ENCODE results near the gene PMS1.
"Not testable (repeated sequence)": the region's sequence is repeated elsewhere in the genome, so short reads cannot be mapped to it uniquely, and the experiment has no call there.

Gene PMS1

GRCh38 chr2:189830510-189830909 lies 46.3 kb downstream of the PMS1 start:
- H3K4me3 ChIP-seq (ENCODE audit: control insufficient read depth in 1 of 7, extremely low read depth in 1 of 7, insufficient read depth in 4 of 7, low read depth in 2 of 7, low read length in 6 of 7) = no peak overlapping the region
- 100% methylated on average over 1 of the region's 1 CpG for WGBS (ENCODE audit: insufficient coverage)
- H3K9me3 ChIP-seq (ENCODE audit: control extremely low read depth in 1 of 5, control insufficient read depth in 4 of 5, insufficient read depth in 2 of 5, low read depth in 1 of 5, low read length in 4 of 5) = no peaks in the 10 kb centered on the region
- H3K27ac ChIP-seq (ENCODE audit: insufficient read depth in 1 of 2, low read depth in 1 of 2, low read length in 2 of 2, poor library complexity in 1 of 2, severe bottlenecking in 2 of 2) = no peak overlapping the region
- no peaks in the 10 kb centered on the region for H3K27me3 ChIP-seq (replicated peaks in 2 of 5; ENCODE audit: control insufficient read depth in 4 of 5, insufficient read depth in 5 of 5, low read length in 4 of 5)
- no peaks in the 10 kb centered on the region for H3K4me1 ChIP-seq (ENCODE audit: control extremely low read depth in 1 of 4, control insufficient read depth in 4 of 4, insufficient read depth in 4 of 4, low read length in 3 of 4)
- ChIA-PET CTCF (no interaction called here), POLR2A (no interaction called here)
- no peak for DNase-seq
- H3K36me3 ChIP-seq (ENCODE audit: control insufficient read depth in 4 of 4, insufficient read depth in 4 of 4, low read length in 3 of 4) = peaks cover 2 to 9% (median 5%) of the 10 kb centered on the region in 4 experiments

GRCh38 chr2:189834059-189834458 lies 49.8 kb downstream of the PMS1 start:
- ChIA-PET CTCF (no interaction called here), POLR2A (no interaction called here)
- WGBS (ENCODE audit: insufficient coverage) = 95% methylated on average over 2 of the region's 3 CpGs
- Histone ChIP-seq H3K36me3 (ENCODE audit: control insufficient read depth in 4 of 4, insufficient read depth in 4 of 4, low read length in 3 of 4) (peaks cover 0 to 7% (median 4%) of the 10 kb centered on the region in 4 experiments), H3K27me3 (replicated peaks in 2 of 5; ENCODE audit: control insufficient read depth in 4 of 5, insufficient read depth in 5 of 5, low read length in 4 of 5) (no peaks in the 10 kb centered on the region), H3K9me3 (ENCODE audit: control extremely low read depth in 1 of 5, control insufficient read depth in 4 of 5, insufficient read depth in 2 of 5, low read depth in 1 of 5, low read length in 4 of 5) (no peaks in the 10 kb centered on the region), H3K27ac (ENCODE audit: insufficient read depth in 1 of 2, low read depth in 1 of 2, low read length in 2 of 2, poor library complexity in 1 of 2, severe bottlenecking in 2 of 2) (no peak overlapping the region), H3K4me3 (ENCODE audit: control insufficient read depth in 1 of 7, extremely low read depth in 1 of 7, insufficient read depth in 4 of 7, low read depth in 2 of 7, low read length in 6 of 7) (no peak overlapping the region), H3K4me1 (ENCODE audit: control extremely low read depth in 1 of 4, control insufficient read depth in 4 of 4, insufficient read depth in 4 of 4, low read length in 3 of 4) (no peaks in the 10 kb centered on the region)
- DNase-seq = no peak

- CTCF ChIA-PET; H3K36me3 ChIP-seq (ENCODE audit: control insufficient read depth in 4 of 4, insufficient read depth in 4 of 4, low read length in 3 of 4); POLR2A ChIA-PET; H3K9me3 ChIP-seq (ENCODE audit: control extremely low read depth in 1 of 5, control insufficient read depth in 4 of 5, insufficient read depth in 2 of 5, low read depth in 1 of 5, low read length in 4 of 5); H3K27ac ChIP-seq (ENCODE audit: insufficient read depth in 1 of 2, low read depth in 1 of 2, low read length in 2 of 2, poor library complexity in 1 of 2, severe bottlenecking in 2 of 2); H3K27me3 ChIP-seq (replicated peaks in 2 of 5; ENCODE audit: control insufficient read depth in 4 of 5, insufficient read depth in 5 of 5, low read length in 4 of 5); H3K4me1 ChIP-seq (ENCODE audit: control extremely low read depth in 1 of 4, control insufficient read depth in 4 of 4, insufficient read depth in 4 of 4, low read length in 3 of 4); H3K4me3 ChIP-seq (ENCODE audit: control insufficient read depth in 1 of 7, extremely low read depth in 1 of 7, insufficient read depth in 4 of 7, low read depth in 2 of 7, low read length in 6 of 7); DNase-seq: not testable (repeated sequence)
- WGBS (ENCODE audit: insufficient coverage) = 100% methylated on average over 1 of the region's 1 CpG
Observed at GRCh38 chr2:189834642-189835041, 50.4 kb downstream of the PMS1 start.

GRCh38 chr2:189835855-189836558 lies 51.8 kb downstream of the PMS1 start:
- no CpG with 5 or more reads among the region's 4 CpGs for WGBS (ENCODE audit: insufficient coverage)
- Histone ChIP-seq H3K4me1 (ENCODE audit: control extremely low read depth in 1 of 4, control insufficient read depth in 4 of 4, insufficient read depth in 4 of 4, low read length in 3 of 4) (no peaks in the 10 kb centered on the region), H3K9me3 (ENCODE audit: control extremely low read depth in 1 of 5, control insufficient read depth in 4 of 5, insufficient read depth in 2 of 5, low read depth in 1 of 5, low read length in 4 of 5) (no peaks in the 10 kb centered on the region), H3K27ac (ENCODE audit: insufficient read depth in 1 of 2, low read depth in 1 of 2, low read length in 2 of 2, poor library complexity in 1 of 2, severe bottlenecking in 2 of 2) (no peak overlapping the region), H3K27me3 (replicated peaks in 2 of 5; ENCODE audit: control insufficient read depth in 4 of 5, insufficient read depth in 5 of 5, low read length in 4 of 5) (no peaks in the 10 kb centered on the region), H3K4me3 (ENCODE audit: control insufficient read depth in 1 of 7, extremely low read depth in 1 of 7, insufficient read depth in 4 of 7, low read depth in 2 of 7, low read length in 6 of 7) (no peak overlapping the region), H3K36me3 (ENCODE audit: control insufficient read depth in 4 of 4, insufficient read depth in 4 of 4, low read length in 3 of 4) (peaks cover 0 to 4% (median 3%) of the 10 kb centered on the region in 4 experiments)
- DNase-seq = no peak
- ChIA-PET CTCF (interaction anchor here (0.6 to 0.7 kb wide), 2 partner anchors 16 to 560 kb away, joined by 3 read pairs; no protein-coding TSS in a partner anchor), POLR2A (no interaction called here)

- no peaks in the 10 kb centered on the region for H3K27me3 ChIP-seq (replicated peaks in 2 of 5; ENCODE audit: control insufficient read depth in 4 of 5, insufficient read depth in 5 of 5, low read length in 4 of 5)
- no peaks in the 10 kb centered on the region for H3K4me1 ChIP-seq (ENCODE audit: control extremely low read depth in 1 of 4, control insufficient read depth in 4 of 4, insufficient read depth in 4 of 4, low read length in 3 of 4)
- H3K9me3 ChIP-seq (ENCODE audit: control extremely low read depth in 1 of 5, control insufficient read depth in 4 of 5, insufficient read depth in 2 of 5, low read depth in 1 of 5, low read length in 4 of 5) = no peaks in the 10 kb centered on the region
- CTCF ChIA-PET = no interaction called here
- 100% methylated on average over 2 of the region's 4 CpGs for WGBS (ENCODE audit: insufficient coverage)
- no peak for DNase-seq
- no peak overlapping the region for H3K4me3 ChIP-seq (ENCODE audit: control insufficient read depth in 1 of 7, extremely low read depth in 1 of 7, insufficient read depth in 4 of 7, low read depth in 2 of 7, low read length in 6 of 7)
- H3K27ac ChIP-seq (ENCODE audit: insufficient read depth in 1 of 2, low read depth in 1 of 2, low read length in 2 of 2, poor library complexity in 1 of 2, severe bottlenecking in 2 of 2) = no peak overlapping the region
- peaks cover 0 to 7% (median 3%) of the 10 kb centered on the region in 4 experiments for H3K36me3 ChIP-seq (ENCODE audit: control insufficient read depth in 4 of 4, insufficient read depth in 4 of 4, low read length in 3 of 4)
- POLR2A ChIA-PET = no interaction called here
Observed at GRCh38 chr2:189836644-189837043, 52.4 kb downstream of the PMS1 start.

GRCh38 chr2:189837326-189837725 lies 53.1 kb downstream of the PMS1 start:
- Histone ChIP-seq H3K4me3 (ENCODE audit: control insufficient read depth in 1 of 7, extremely low read depth in 1 of 7, insufficient read depth in 4 of 7, low read depth in 2 of 7, low read length in 6 of 7) (no peak overlapping the region), H3K36me3 (ENCODE audit: control insufficient read depth in 4 of 4, insufficient read depth in 4 of 4, low read length in 3 of 4) (peaks cover 2 to 9% (median 5%) of the 10 kb centered on the region in 4 experiments), H3K9me3 (ENCODE audit: control extremely low read depth in 1 of 5, control insufficient read depth in 4 of 5, insufficient read depth in 2 of 5, low read depth in 1 of 5, low read length in 4 of 5) (no peaks in the 10 kb centered on the region), H3K4me1 (ENCODE audit: control extremely low read depth in 1 of 4, control insufficient read depth in 4 of 4, insufficient read depth in 4 of 4, low read length in 3 of 4) (no peaks in the 10 kb centered on the region), H3K27me3 (replicated peaks in 2 of 5; ENCODE audit: control insufficient read depth in 4 of 5, insufficient read depth in 5 of 5, low read length in 4 of 5) (no peaks in the 10 kb centered on the region), H3K27ac (ENCODE audit: insufficient read depth in 1 of 2, low read depth in 1 of 2, low read length in 2 of 2, poor library complexity in 1 of 2, severe bottlenecking in 2 of 2) (no peak overlapping the region)
- ChIA-PET POLR2A (no interaction called here), CTCF (no interaction called here)
- 83% methylated on average over 1 of the region's 2 CpGs for WGBS (ENCODE audit: insufficient coverage)
- peak in 2 of 3 donors; percentile 15 to 23 for DNase-seq

GRCh38 chr2:189841019-189841418 lies 56.8 kb downstream of the PMS1 start:
- CTCF ChIA-PET = interaction anchor here (0.8 to 1.7 kb wide), 2 partner anchors 15 to 160 kb away, joined by 3 read pairs; no protein-coding TSS in a partner anchor
- no peak for DNase-seq
- Histone ChIP-seq H3K27ac (ENCODE audit: insufficient read depth in 1 of 2, low read depth in 1 of 2, low read length in 2 of 2, poor library complexity in 1 of 2, severe bottlenecking in 2 of 2) (no peak overlapping the region), H3K4me1 (ENCODE audit: control extremely low read depth in 1 of 4, control insufficient read depth in 4 of 4, insufficient read depth in 4 of 4, low read length in 3 of 4) (no peaks in the 10 kb centered on the region), H3K9me3 (ENCODE audit: control extremely low read depth in 1 of 5, control insufficient read depth in 4 of 5, insufficient read depth in 2 of 5, low read depth in 1 of 5, low read length in 4 of 5) (no peaks in the 10 kb centered on the region), H3K36me3 (ENCODE audit: control insufficient read depth in 4 of 4, insufficient read depth in 4 of 4, low read length in 3 of 4) (peaks cover 4 to 19% (median 11%) of the 10 kb centered on the region in 4 experiments), H3K4me3 (ENCODE audit: control insufficient read depth in 1 of 7, extremely low read depth in 1 of 7, insufficient read depth in 4 of 7, low read depth in 2 of 7, low read length in 6 of 7) (no peak overlapping the region), H3K27me3 (replicated peaks in 2 of 5; ENCODE audit: control insufficient read depth in 4 of 5, insufficient read depth in 5 of 5, low read length in 4 of 5) (no peaks in the 10 kb centered on the region)
- POLR2A ChIA-PET = no interaction called here
